Right lobe of liver (tissue), 4 donors: ENCODE data around the gene NTN4.

Experiments used
- CTCF ChIP-seq, 4 donors: fragments of 200-600 bp in 3 of 4; fragments of 450-650 bp in 1 of 4; IDR thresholded peaks; one replicate each; pipeline versions ENCODE4 v1.5.1 to v1.8.0; 2016 to 2022; ENCODE audit warnings: antibody characterized with exemption in 4 of 4, mild to moderate bottlenecking in 2 of 4
- POLR2A ChIP-seq: fragments of 450-650 bp; IDR thresholded peaks from one replicate; pipeline ENCODE4 v1.6.1; 2017; ENCODE audit warnings: antibody characterized with exemption, mild to moderate bottlenecking
- donor health status: DM: no; HTN: no; CAD: no.
- donor health status: DM: no; HTN: no; CAD: no.
- donor health status: DM: no; HTN: yes; CAD: no.

- TF ChIP-seq POLR2A (no peak), CTCF (IDR thresholded peaks at IDR 0.05) (no peak)
Measured at GRCh38 chr12:95764848-95765247, 25.7 kb downstream of the NTN4 start.
